Measurements from ENCODE around the gene BAK1.
"Not testable (repeated sequence)": the region's sequence is repeated elsewhere in the genome, so short reads cannot be mapped to it uniquely, and the experiment has no call there.

The BAK1 gene

DNA sequence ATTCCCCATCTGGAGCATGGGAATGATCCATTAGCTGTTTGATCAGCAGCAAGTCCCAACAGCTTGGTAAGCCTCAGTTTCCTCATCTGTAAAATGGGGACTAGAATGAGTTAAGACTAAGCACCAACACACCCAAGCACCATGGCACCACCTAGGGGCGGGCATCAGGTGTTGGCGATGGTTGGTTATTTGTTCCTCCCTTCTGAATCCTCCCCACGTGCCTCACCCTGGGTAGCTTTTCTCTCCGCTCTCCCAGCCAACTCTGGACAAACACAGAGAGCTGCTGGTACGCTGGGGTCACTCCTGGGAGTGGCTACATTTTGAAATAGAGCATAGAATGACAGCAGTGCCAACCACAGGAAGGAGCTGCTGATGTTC, 27.7 kb upstream of the BAK1 start:
- peak; percentile 33 for DNase-seq (ENCODE audit: low spot score)

DNA sequence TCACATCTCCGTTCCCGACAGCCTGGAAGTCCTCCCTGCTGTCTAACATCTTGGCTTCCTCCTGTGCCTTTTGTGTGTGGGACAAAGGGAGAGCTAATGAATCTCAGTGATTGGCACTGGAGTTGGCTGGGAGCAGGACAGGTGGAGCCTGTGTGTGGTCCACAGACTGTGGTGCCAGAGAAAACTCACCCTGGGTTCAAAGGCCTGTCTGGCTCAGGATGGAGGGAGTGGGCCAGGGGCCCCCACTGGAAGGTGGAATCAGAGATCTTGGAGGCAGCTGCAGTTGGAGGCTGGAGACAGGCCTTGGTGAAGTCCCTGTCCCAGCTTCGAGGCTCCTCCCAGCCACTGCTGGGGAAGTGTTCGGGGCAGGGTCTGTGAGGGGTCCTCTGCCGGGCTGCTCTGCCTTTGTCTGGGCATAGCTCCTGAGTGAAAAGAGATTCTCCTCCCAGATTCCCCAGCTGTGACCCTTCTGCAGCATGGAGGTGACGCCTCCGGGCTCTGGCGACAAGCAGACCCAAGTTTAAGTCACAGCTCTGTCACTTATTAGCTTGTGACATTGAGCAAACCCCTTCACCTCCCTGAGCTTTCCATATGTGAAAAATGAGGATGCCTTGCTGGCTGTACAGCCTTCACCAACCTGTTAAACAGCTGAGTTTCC, 27.2 kb upstream of the BAK1 start:
- DNase-seq (ENCODE audit: low spot score) = no peak

DNA sequence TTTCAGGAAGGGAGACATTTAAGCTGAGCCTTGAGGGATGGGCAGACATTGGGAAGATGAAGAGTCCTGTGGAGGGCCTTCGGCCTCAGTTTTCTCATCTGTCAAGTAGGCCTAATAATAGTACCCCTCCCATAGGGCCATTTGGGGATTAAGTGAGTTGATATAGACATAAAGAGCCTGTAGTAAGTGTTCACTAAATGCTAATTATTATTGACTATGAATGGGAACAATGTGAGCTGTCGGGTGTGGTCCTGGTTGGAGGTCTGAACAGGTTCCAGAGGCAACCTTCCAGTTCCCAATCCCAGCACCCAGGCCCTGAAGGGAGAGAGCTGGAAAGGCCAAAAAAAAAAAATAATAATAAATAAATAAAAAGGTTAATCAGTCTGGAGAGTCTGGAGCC, 26.6 kb upstream of the BAK1 start:
- no peak for DNase-seq (ENCODE audit: low spot score)

DNA sequence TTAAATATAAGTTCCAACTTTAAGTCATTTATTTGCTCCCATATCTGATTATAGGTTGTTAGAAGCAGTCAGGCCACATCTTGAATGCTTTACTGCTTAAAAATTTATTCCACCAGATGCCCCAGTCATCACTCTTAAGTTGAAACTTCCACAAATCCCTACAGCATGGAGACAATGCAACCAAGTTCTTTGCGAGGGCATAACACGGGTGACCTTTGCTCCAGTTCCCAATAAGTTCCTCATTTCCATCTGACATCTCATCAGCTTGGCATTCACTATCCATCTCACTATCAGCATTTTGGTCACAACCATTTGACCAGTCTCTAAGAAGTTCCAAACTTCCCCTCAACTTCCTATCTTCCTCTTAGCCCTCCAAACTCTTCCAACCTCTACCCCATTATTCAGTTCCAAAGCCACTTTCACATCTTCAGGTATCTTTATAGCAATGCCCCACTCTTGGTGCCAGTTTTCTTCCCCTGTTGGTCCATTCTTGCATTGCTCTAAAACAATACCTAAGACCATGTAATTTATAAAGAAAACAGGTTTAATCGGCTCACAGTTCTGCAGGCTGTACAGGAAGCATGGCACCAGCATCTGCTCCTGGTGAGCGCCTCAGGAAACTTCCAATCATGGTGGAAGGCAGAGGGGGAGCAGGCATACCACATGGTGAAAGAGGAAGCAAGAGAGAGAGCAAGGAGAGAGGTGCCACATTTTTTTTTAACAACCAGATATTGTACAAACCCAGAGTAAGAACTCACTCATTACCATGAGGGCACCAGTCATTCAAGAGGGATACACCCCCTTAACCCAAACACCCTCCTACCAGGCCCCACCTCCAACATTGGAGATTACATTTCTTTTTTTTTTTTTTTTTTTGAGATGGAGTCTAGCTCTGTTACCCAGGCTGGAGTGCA, 25.1 kb upstream of the BAK1 start:
- no peak for DNase-seq (ENCODE audit: low spot score)

DNA sequence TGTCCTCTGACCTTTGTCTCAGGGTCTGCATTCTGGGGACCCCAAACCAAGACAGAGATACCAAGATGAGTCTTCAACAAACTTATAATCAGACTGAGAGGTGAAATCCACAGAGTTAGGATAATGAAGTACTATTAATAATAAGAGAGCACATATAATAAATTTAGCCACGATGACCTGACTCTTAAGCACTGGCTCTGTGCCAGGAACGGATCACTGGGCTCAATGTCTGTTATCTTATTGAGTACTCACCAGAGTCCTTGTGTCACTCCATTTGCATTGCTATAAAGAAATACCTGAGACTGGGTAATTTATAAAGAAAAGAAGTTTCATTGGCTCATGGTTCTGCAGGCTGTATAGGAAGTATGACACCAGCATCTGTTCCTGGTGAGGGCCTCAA, 22.1 kb upstream of the BAK1 start:
- DNase-seq (ENCODE audit: low spot score) = no peak

DNA sequence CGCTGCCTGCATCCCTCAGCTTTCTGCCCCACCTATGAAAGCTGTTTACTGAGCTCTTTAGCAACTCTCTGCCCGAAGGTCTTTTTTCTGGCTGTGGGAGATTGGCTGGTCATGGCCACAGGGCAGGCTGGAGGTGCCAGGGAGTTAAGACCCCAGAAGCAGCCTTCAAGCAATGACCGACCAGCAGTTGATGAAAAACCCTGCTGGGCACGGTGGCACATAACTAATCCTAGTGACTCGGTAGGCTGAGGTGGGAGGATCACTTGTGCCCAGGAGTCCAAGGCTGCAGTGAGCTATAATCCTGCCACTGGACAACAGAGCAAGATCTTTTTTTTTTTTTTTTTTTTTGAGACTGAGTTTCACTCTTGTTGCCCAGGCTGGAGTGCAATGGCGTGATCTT, 20.7 kb upstream of the BAK1 start:
- DNase-seq (ENCODE audit: low spot score) = no peak

DNA sequence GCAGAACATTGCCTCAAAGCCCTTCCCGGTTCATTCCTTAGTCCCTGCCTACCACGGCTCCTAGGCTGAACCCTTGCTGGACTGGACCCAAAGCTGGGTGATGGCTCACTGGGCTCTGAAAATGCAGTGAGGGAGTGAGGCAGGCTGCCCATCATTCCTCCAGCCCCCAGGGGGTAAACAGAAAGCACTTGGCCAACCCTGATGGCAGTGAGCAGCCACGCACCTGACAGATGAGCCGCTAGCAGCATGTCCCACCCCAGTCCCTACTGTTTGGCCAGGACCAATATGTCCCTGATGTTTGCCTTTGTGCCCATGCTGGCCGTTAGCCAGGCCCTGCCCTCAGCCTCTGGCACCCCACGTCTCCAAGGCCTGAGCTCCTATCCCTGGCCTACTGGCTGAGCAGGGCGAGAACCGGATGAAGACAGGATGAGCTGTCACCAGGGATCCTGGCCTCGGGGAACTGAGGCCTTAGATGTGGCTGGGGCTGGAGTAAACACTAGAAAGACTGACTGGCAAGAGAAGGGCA, 19.4 kb upstream of the BAK1 start:
- DNase-seq (ENCODE audit: low spot score) = no peak

DNA sequence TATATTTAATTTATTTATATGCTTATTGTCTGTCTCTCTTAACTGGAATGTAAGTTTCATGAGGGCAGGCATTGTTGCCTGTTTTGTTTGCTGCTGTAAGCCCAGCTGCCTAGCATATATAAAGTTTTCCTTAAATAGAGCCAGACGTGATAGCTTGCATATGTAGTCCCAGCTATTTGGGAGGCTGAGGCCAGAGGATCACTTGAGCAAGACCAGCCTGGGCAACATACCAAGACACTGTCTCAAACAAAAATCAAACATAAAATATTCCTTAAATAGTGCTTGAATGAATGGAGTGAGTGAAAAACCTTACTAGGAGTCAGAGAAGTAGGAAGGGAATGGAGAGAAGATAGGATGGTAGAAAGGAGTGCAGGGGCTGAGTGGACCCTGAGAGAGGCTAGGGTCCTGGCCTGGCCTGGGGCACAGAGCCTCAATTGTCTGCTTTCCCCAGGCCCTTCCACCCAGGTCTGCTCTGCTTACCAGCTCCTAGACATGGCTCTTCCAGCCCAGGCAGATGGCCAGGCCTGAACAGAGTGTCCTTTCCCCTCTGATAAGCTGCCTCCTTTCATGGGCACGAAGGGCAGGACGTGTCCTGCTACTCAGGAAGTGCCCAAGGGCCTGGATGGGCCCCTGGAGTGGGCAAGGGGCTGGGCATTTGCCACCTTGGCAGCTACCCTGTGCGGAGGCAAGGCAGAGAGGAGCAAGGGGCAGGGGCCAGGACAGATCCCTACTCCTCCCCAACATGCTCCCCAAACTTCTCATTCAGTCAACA, 17.7 kb upstream of the BAK1 start:
- no peak for DNase-seq (ENCODE audit: low spot score)

DNA sequence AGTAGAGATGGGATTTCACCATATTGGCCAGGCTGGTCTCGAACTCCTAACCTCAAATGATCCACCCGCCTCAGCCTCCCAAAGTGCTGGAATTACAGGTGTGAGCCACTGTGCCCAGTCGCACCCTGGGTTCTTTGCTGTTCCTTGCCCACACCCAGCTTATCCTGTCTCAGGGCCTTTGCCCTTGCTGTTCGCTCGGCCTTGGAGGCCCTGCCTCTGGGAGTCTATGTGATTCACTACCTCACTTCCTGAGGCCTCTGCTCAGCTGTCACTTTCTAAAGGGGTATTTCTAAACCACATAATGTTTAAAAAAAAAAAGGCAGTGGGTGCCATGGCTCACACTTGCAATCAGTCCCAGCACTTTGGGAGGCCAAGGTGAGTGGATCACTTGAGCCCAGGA, 16.8 kb upstream of the BAK1 start:
- not testable (repeated sequence) for DNase-seq (ENCODE audit: low spot score)

DNA sequence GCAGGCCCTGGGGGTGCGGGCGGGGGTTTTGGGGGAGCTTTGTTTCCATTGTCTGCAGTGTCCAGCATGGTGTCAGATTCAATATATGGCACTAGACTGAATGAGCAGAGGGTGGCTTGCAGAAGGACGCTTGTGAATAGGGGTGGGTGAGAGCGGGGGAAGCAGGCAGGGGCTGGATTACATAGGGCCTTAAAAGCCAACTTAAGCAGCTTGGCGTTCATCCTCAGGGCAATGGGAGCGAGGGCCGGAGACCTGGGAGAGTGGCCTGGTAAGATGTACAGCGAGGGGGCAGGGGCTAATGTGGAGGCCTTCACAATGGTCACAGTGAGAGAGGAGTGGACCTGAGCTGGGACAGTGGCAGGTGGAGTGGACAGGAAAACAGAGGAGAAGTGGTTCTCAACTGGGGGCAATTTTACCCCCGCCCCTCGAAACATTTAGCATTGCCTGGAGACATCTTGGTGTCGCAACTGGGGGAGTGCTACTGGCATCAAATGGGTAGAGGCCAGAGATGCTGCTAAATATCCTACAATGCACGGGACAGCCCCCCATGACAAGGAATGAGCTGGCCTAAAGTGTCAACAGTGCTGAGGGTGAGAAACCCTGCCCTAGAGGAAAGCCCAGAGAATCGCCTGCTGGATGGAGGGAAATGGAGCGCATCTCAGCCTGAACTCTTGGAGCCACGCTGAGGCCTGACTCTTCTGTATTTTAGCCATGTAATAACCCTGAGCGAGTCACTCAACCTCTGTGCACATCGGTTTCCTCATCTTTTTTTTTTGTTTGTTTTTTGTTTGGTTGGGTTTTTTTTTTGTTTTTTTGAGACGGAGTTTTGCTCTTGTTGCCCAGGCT, 15.1 kb upstream of the BAK1 start:
- DNase-seq (ENCODE audit: low spot score) = no peak

DNA sequence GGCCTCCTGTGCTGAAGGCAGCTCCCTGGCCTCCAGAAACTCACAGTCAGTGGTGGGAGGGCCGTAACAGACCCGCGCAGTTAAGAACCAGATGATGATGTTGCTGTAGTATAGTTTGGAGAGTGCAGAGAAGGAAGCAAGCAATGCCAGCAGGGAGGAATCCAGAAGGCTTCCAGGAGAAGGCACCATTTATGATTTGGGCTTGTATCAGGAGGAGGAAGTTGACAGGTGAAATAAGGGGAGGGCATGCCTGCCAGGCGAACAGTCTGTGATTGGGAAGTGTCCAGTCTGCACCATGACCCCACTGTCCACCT, 13.3 kb upstream of the BAK1 start:
- DNase-seq (ENCODE audit: low spot score) = no peak

DNA sequence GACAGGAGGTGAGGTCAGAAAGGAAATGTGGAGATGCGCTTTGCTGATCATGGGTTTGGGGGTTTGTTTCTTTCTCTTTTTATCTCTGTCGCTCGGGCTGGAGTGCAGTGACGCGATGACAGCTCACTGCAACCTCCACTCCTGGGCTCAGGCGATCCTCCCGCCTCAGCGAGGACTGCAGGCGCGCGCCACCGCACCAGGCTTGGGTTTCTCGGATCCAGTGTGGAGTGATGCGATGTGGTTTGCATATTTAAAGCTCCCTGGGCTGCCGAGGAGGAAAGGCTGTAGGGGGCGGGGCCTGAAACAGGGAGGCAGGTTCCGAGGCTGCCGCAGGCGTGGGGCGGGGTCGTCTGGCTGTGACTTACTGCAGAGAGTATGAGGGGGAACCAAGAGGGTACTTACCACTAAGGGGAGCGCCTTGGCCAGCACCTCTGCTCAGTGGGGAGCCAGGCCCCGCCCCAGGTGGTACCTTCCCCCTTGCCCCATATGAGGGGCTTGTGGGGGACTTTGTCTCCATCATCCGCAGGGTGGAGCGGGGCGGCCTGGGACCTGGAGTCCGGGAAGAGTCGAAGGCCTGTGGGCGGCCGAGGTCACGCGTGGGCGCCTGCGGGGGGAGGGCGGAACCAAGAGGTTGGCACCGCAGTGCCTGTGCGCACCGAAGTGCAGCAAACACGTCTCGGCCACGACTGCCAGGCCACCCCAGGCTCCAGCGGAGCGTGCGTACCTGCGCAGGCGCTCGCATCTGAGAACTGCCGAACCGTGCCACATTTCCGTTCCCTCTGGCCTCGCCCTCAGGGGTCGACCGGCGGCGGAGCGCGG, 12.7 kb upstream of the BAK1 start:
- DNase-seq (ENCODE audit: low spot score) = peak; percentile 38

DNA sequence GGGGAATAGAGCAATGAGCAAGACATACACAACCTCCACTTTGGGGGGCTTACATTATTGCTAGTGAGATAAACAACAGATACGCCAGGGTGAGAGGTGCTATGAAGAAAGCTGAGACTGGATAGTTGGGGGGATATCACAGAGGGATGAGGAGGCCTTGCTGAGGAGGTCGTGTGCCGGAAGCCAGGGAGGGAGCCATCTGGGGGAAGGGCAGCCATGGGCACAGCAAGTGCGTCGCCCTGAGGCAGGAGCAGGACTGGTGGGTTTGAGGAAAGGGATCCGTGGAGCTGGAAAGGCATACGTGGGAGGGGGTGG, 12.2 kb upstream of the BAK1 start:
- DNase-seq (ENCODE audit: low spot score) = no peak

DNA sequence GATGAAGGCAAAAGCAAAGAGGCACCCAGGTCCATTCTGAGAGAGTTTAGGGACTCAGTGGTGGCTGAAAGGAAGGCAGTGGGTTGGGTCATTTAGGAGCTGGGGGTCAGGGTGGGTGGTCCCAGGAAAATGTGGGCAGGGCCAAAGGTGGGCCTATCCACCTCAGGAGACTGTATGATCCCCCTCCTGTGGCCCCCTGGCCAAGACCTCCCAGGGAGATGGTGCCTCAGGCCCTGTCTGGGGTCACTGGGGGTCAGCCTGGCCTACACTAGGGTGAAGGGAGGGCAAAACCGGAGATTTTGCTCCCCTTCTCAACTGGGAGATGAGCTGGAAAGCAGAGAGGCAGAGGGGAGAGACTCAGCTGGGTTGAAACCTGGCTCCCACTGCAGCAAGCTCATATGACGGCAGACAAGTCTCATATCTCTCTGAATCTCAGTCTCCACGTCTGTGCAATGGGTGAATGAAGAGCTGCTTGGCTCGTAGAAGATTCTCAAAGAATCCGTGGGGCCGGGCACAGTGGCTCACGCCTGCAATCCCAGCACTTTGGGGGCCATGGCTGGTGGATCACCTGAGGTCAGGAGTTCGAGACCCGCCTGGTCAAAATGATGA, 11.5 kb upstream of the BAK1 start:
- DNase-seq (ENCODE audit: low spot score) = no peak

DNA sequence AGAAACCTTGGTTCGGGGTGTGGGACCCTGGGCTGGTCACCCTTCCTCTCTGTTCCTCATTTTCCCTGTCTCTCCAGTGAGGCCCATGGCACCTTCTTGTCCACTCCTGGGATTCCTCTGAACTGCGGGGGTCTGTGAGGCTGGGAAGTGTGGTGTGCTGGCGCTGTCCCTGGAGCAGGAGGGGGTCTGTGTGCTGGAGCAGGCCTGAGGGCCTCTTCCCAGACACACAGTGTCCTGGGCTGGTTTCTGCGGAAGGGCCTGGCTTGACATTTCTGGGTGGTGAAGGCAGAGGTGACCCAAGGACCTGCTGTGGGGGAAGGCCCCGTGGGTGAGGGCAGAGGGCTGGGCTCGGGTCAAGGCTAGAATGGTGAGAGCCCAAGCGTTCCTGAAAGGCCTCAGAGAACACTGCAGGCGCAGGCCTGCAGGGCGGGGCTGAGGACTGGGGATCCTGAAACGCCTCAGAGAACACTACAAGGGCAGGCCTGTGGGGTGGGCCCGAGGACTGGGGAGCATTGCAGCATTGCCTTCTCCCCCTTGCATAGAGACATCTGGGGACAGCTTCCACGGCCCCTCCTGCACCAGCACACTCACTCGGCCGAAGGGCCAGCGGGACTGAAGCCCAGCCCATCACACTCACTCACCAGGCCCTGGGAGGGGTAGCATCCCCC, 10.6 kb upstream of the BAK1 start:
- no peak for DNase-seq (ENCODE audit: low spot score)

DNA sequence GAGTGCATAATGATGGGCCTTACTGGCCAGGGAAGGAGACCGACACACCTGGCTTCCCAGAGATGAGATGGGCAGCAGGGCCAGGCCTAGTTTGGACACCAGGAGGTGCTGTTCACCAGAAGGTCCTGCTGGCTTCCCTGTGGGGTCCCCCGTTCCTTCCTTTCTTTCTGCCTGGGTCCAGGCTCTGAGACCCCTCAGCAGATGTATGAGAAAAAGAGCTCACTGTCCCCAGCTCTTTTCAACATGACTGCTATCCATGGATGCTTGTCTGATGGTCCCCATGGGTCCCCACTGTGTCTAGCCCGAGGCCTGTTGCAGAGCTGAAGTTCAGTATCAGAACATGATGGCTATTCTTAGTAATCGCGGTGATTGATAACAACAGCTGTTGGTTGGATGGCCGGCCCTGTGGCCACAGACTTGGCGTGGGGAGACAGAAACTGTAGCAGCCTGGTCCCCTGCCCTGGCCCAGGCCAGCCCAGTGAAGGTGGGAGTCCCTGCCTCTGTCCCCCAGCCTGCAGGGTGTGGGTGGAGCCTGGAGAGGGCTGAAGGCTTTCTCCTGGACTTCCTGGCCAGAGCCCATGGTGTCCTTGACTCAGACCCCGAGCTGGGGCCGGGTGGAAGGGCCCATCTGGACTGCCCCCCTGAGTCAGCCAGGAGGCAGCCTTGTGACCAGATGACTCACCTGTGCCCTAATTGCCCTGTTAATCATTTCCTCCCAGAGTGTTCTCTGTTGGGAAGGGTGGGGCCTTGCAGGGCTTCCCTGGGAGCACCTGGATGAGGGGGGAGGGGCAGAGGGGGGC, 9.9 kb upstream of the BAK1 start:
- peak; percentile 32 for DNase-seq (ENCODE audit: low spot score)

DNA sequence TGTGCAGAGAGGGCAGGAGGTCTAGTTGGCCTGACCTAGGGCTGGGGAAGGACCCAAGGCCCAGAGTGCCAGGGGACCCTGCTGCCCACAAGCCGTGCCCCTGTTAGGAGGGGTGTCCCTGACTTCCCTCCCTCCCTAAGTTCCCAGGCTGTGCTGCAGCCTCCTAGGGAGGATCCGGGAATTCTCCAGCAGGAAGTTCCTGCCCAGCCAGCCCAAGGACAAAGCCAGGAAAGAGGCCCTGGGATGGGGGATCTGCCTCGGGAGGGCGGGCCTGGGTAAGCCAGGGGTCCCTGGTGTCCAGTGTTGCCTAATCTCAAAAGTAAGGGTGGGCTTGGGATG, 9.3 kb upstream of the BAK1 start:
- no peak for DNase-seq (ENCODE audit: low spot score)

DNA sequence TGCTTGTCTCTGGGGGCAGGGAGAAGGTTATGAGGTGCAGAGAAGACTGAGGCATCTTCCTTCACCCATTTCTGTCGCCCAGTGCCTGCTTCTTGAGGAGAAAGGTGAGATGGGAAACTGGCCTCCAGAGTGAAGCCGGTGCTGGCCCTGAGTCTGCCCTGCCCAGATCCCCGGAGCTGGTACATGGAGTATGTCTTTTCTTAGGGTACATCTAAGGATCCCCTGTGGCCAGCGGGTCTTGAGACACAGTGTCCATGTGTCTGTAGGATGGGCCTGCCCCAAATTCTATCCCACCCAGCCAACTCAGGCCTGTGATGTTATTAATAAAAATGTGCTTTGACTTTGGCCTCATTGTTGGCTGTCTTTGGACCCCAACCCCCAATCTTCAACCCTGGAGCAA, 8.8 kb upstream of the BAK1 start:
- no peak for DNase-seq (ENCODE audit: low spot score)

DNA sequence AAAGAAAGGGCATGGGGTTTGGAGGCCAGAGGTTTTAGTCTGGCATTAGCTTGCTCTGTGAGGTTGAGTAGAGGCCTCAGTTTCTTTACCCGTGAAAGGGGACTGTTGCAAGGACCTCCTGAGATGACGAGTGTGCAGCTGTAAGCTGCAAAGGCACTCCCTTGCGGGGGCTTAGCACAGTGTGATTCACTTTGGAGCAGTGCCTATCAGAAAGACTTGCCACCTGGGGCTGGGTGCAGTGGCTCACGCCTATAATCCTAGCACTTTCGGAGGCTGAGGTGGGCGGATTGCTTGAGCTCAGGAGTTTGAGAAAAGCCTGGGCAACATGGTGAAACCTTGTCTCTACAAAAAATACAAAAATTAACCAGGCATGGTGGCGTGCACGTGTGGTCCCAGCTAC, 7.5 kb upstream of the BAK1 start:
- no peak for DNase-seq (ENCODE audit: low spot score)

All from CD4-positive, alpha-beta T cell treated with Interleukin-15 for 4 hours (primary cell).